Astrocyte (in vitro differentiated cells and primary cell): Measurements from ENCODE around the gene KIF20B. TPM values are rescaled to one million over a fixed set of nuclear protein-coding genes. Genes with fewer than 3 reads are reported as not detected.
A peak's percentile ranks its signal among the peaks of the same experiment; 100 is the strongest.

Experiments used
- DNase-seq: peaks from one replicate; pipeline ENCODE4 v3.0.0-alpha.2; 2010; ENCODE audit warnings: low read depth
- FAIRE-seq: peaks from 2 replicates; lab custom pipeline; 2011; peaks lifted over from hg19 to GRCh38; lab: Jason Lieb, UNC
- H2AFZ ChIP-seq: 2 replicates; pipeline ENCODE4 v1.6.0; 2012; ENCODE audit warnings: low read depth, low read length, inconsistent platforms
- H3K27ac ChIP-seq: 2 replicates; pipeline ENCODE4 v1.5.1; 2011; ENCODE audit warnings: low read depth, low read length, inconsistent platforms
- H3K27me3 ChIP-seq: 2 replicates; pipeline ENCODE4 v1.6.0; 2011; ENCODE audit warnings: low read length, inconsistent platforms; ENCODE audit not compliant: insufficient read depth
- H3K36me3 ChIP-seq: 2 replicates; pipeline ENCODE4 v1.5.1; 2011; ENCODE audit warnings: low read length, inconsistent platforms; ENCODE audit not compliant: insufficient read depth
- H3K4me1 ChIP-seq: 2 replicates; pipeline ENCODE4 v1.5.1; 2011; ENCODE audit warnings: low read length, inconsistent platforms; ENCODE audit not compliant: insufficient read depth
- H3K4me2 ChIP-seq: 2 replicates; pipeline ENCODE4 v1.6.0; 2012; ENCODE audit warnings: low read length, inconsistent platforms
- H3K4me3 ChIP-seq: 2 replicates; pipeline ENCODE4 v1.5.1; 2011; ENCODE audit warnings: low read depth, mild to moderate bottlenecking, low read length, inconsistent platforms; ENCODE audit not compliant: insufficient read depth
- H3K79me2 ChIP-seq: 2 replicates; pipeline ENCODE4 v1.6.0; 2012; ENCODE audit warnings: mild to moderate bottlenecking, low read length, inconsistent platforms; ENCODE audit not compliant: insufficient read depth
- H3K9ac ChIP-seq: 2 replicates; pipeline ENCODE4 v1.6.0; 2012; ENCODE audit warnings: mild to moderate bottlenecking, low read length, inconsistent platforms
- H3K9me3 ChIP-seq: 2 replicates; pipeline ENCODE4 v1.5.1; 2012; ENCODE audit warnings: low read depth, mild to moderate bottlenecking, low read length, inconsistent platforms; ENCODE audit not compliant: insufficient read depth
- H4K20me1 ChIP-seq: 2 replicates; pipeline ENCODE4 v1.6.0; 2012; ENCODE audit warnings: low read length, inconsistent platforms; ENCODE audit not compliant: insufficient read depth
- H3K27ac Mint-ChIP-seq: one replicate; pipeline ENCODE4 v1.8.0; 2021; ENCODE audit warnings: mild to moderate bottlenecking, mixed read lengths; ENCODE audit not compliant: unreplicated experiment
- H3K27me3 Mint-ChIP-seq: one replicate; pipeline ENCODE4 v1.8.0; 2021; ENCODE audit warnings: low read depth, mixed read lengths; ENCODE audit not compliant: unreplicated experiment
- H3K36me3 Mint-ChIP-seq: one replicate; pipeline ENCODE4 v1.8.0; 2021; ENCODE audit warnings: low read depth, mixed read lengths; ENCODE audit not compliant: unreplicated experiment
- H3K4me1 Mint-ChIP-seq: one replicate; pipeline ENCODE4 v1.8.0; 2021; ENCODE audit warnings: low read depth, mixed read lengths; ENCODE audit not compliant: unreplicated experiment
- H3K4me3 Mint-ChIP-seq: one replicate; pipeline ENCODE4 v1.8.0; 2021; ENCODE audit warnings: mild to moderate bottlenecking, moderate library complexity, mixed read lengths; ENCODE audit not compliant: unreplicated experiment
- H3K9me3 Mint-ChIP-seq: one replicate; pipeline ENCODE4 v1.8.0; 2021; ENCODE audit warnings: mild to moderate bottlenecking, mixed read lengths; ENCODE audit not compliant: unreplicated experiment
- CTCF ChIP-seq: IDR thresholded peaks from 2 replicates; pipeline ENCODE4 v1.5.1; 2011; ENCODE audit warnings: low read depth, mild to moderate bottlenecking, inconsistent platforms, low read length, moderate library complexity; ENCODE audit not compliant: insufficient read depth
- EZH2 ChIP-seq: IDR thresholded peaks from 2 replicates; pipeline ENCODE4 v1.6.1; 2012; ENCODE audit warnings: mild to moderate bottlenecking, low read length, inconsistent platforms; ENCODE audit not compliant: insufficient read depth
- total RNA-seq: library from RNA; stranded (reverse); gene quantifications from 2 replicates; pipeline ENCODE4 v1.2.1, GENCODE V29; 2021

KIF20B gene
- total RNA-seq, 1 donor from 2014 or later = 7.1 TPM

GRCh38 chr10:89657302-89657701, 44.1 kb upstream of the KIF20B start:
- peaks cover 18% of the 10 kb centered on the region for H3K27me3 Mint-ChIP-seq
- no peak overlapping the region for H3K27ac ChIP-seq
- H3K4me1 Mint-ChIP-seq = peaks cover 17% of the 10 kb centered on the region
- no peaks in the 10 kb centered on the region for H3K27me3 ChIP-seq
- no peaks in the 10 kb centered on the region for H3K9me3 ChIP-seq
- no peaks in the 10 kb centered on the region for H3K36me3 Mint-ChIP-seq
- no peak overlapping the region for H3K4me2 ChIP-seq
- H3K79me2 ChIP-seq = no peaks in the 10 kb centered on the region
- TF ChIP-seq EZH2 (no peak), CTCF (no peak)
- peaks cover 9% of the 10 kb centered on the region for H3K9me3 Mint-ChIP-seq
- H3K27ac Mint-ChIP-seq = no peak overlapping the region
- no peak overlapping the region for H3K9ac ChIP-seq
- peaks cover 23% of the 10 kb centered on the region for H3K4me1 ChIP-seq
- DNase-seq = no peak
- no peak overlapping the region for H3K4me3 Mint-ChIP-seq
- H3K4me3 ChIP-seq = no peak overlapping the region
- no peak overlapping the region for H2AFZ ChIP-seq
- FAIRE-seq = no peak
- no peaks in the 10 kb centered on the region for H4K20me1 ChIP-seq
- H3K36me3 ChIP-seq = no peaks in the 10 kb centered on the region

- H3K27me3 Mint-ChIP-seq = peaks cover 24% of the 10 kb centered on the region
- H3K9me3 ChIP-seq = no peaks in the 10 kb centered on the region
- no peaks in the 10 kb centered on the region for H3K79me2 ChIP-seq
- peaks cover 3% of the 10 kb centered on the region for H3K4me1 Mint-ChIP-seq
- H3K36me3 ChIP-seq = no peaks in the 10 kb centered on the region
- H3K4me3 Mint-ChIP-seq = no peak overlapping the region
- H3K4me1 ChIP-seq = peaks cover 11% of the 10 kb centered on the region
- H3K9ac ChIP-seq = peak overlapping the region; percentile 8
- TF ChIP-seq CTCF (no peak), EZH2 (no peak)
- no peak overlapping the region for H3K27ac Mint-ChIP-seq
- H3K9me3 Mint-ChIP-seq = peaks cover 6% of the 10 kb centered on the region
- H3K27ac ChIP-seq = peak overlapping the region; percentile 56
- no peaks in the 10 kb centered on the region for H4K20me1 ChIP-seq
- H3K4me2 ChIP-seq = peak overlapping the region; percentile 61
- H3K4me3 ChIP-seq = no peak overlapping the region
- FAIRE-seq (peak; percentile 76), DNase-seq (peak; percentile 83)
- no peaks in the 10 kb centered on the region for H3K36me3 Mint-ChIP-seq
- no peak overlapping the region for H2AFZ ChIP-seq
- H3K27me3 ChIP-seq = no peaks in the 10 kb centered on the region
These were observed 42.0 kb upstream of the KIF20B start for GRCh38 chr10:89659143-89660131.

GRCh38 chr10:89662596-89662995, 38.8 kb upstream of the KIF20B start:
- H3K9me3 ChIP-seq = no peaks in the 10 kb centered on the region
- H3K4me1 Mint-ChIP-seq = no peaks in the 10 kb centered on the region
- H3K4me3 ChIP-seq = no peak overlapping the region
- H3K36me3 Mint-ChIP-seq = no peaks in the 10 kb centered on the region
- H3K4me1 ChIP-seq = peaks cover 11% of the 10 kb centered on the region
- no peak overlapping the region for H3K9ac ChIP-seq
- no peak for DNase-seq
- FAIRE-seq = no peak
- H3K9me3 Mint-ChIP-seq = no peaks in the 10 kb centered on the region
- no peak overlapping the region for H3K27ac Mint-ChIP-seq
- no peaks in the 10 kb centered on the region for H3K36me3 ChIP-seq
- no peaks in the 10 kb centered on the region for H3K27me3 ChIP-seq
- H3K79me2 ChIP-seq = no peaks in the 10 kb centered on the region
- peaks cover 19% of the 10 kb centered on the region for H3K27me3 Mint-ChIP-seq
- no peak overlapping the region for H3K4me2 ChIP-seq
- no peak overlapping the region for H3K4me3 Mint-ChIP-seq
- no peak overlapping the region for H2AFZ ChIP-seq
- H3K27ac ChIP-seq = no peak overlapping the region
- H4K20me1 ChIP-seq = no peaks in the 10 kb centered on the region
- TF ChIP-seq CTCF (no peak), EZH2 (no peak)
